ENCODE data around the gene HOXB2. TPM values are rescaled to one million over a fixed set of nuclear protein-coding genes. Genes with fewer than 3 reads are reported as not detected.

HOXB2 gene
- total and polyA plus RNA-seq, 2 of the 8 experiments (the other 6 are each of a cell fraction or from before 2014, with no cell fraction given): not detected

- no peak for TF ChIP-seq GTF2F1 (IDR thresholded peaks at IDR 0.05; ENCODE audit: borderline replicate concordance, low read depth, low read length)
- no peak for TF ChIP-seq FOSL1 (IDR thresholded peaks at IDR 0.05; ENCODE audit: insufficient read depth, low read depth, low read length)
- TF ChIP-seq, protein P1, sequence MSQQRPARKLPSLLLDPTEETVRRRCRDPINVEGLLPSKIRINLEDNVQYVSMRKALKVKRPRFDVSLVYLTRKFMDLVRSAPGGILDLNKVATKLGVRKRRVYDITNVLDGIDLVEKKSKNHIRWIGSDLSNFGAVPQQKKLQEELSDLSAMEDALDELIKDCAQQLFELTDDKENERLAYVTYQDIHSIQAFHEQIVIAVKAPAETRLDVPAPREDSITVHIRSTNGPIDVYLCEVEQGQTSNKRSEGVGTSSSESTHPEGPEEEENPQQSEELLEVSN (IDR thresholded peaks at IDR 0.05): no peak
- TF ChIP-seq POLR2AphosphoS5 (IDR thresholded peaks at IDR 0.05; ENCODE audit: low read depth, low read length): no peak
- TF ChIP-seq CBX5 (IDR thresholded peaks at IDR 0.05; ENCODE audit: low read depth, low read length): no peak
Observed at GRCh38 chr17:48575066-48575582, 30.2 kb upstream of the HOXB2 start (continued).
